GM12878 (cell line): ENCODE measurements around the gene SLC1A6. TPM values are rescaled to one million over a fixed set of nuclear protein-coding genes. Genes with fewer than 3 reads are reported as not detected.
A peak's percentile ranks its signal among the peaks of the same experiment; 100 is the strongest.

Experiments
- ATAC-seq: fragments of 200-7000 bp; cut with Tn5 transposase; 3 replicates; pipeline ENCODE4 v1.9.1; 2020; ENCODE audit warnings: mild to moderate bottlenecking, moderate library complexity
- BruUV-seq: library from RNA; stranded (reverse); fragments of 400-500 nt; replicated peaks from 2 replicates; lab custom pipeline; 2021; lab: Mats Ljungman, UMichigan
- CTCF ChIA-PET: fragments of 300-600 bp; sonication (Branson Sonifier 250); formaldehyde crosslinking; extraction: SDS; loops from one replicate; lab custom pipeline; 2021; ENCODE audit warnings: inconsistent platforms; lab: Yijun Ruan, JAX
- POLR2A ChIA-PET: fragments of 350-600 bp; formaldehyde crosslinking; extraction: SDS; loops from one replicate; lab custom pipeline; 2021; ENCODE audit warnings: inconsistent platforms; lab: Charles Lee
- RAD21 ChIA-PET: fragments of 300-600 bp; sonication (Branson Sonifier 250); formaldehyde crosslinking; loops from one replicate; lab custom pipeline; 2023; ENCODE audit warnings: antibody characterized with exemption; ENCODE audit not compliant: unreplicated experiment; lab: Charles Lee
- SMC1A ChIA-PET: fragments of 300-600 bp; sonication (Branson Sonifier 250); formaldehyde crosslinking; loops from one replicate; lab custom pipeline; 2023; ENCODE audit not compliant: unreplicated experiment, uncharacterized antibody; lab: Charles Lee
- DNase-seq: peaks from one replicate; pipeline ENCODE4 v3.0.0-alpha.2; 2011; ENCODE audit warnings: low read depth, low spot score
- FAIRE-seq: peaks from 3 replicates; lab custom pipeline; 2011; peaks lifted over from hg19 to GRCh38; lab: Jason Lieb, UNC
- H2AFZ ChIP-seq: 2 replicates; pipeline ENCODE4 v1.6.0; 2011; ENCODE audit warnings: low read depth, low read length, control low read depth; ENCODE audit not compliant: control insufficient read depth
- H3K27ac ChIP-seq: 2 replicates; pipeline ENCODE4 v1.5.1; 2011; ENCODE audit warnings: control low read depth; ENCODE audit not compliant: control insufficient read depth, insufficient read depth
- H3K27me3 ChIP-seq, 2 experiments: replicated peaks in 1 of 2; 2 replicates each; pipeline versions ENCODE4 v1.6.0 to v1.6.1; 2011; ENCODE audit warnings: low read length in 1 of 2; ENCODE audit not compliant: control insufficient read depth in 2 of 2, insufficient read depth in 2 of 2
- H3K36me3 ChIP-seq, 2 experiments: 2 replicates each; pipeline ENCODE4 v1.5.1; 2011; ENCODE audit warnings: low read length in 1 of 2; ENCODE audit not compliant: control insufficient read depth in 2 of 2, insufficient read depth in 2 of 2
- H3K4me1 ChIP-seq: 2 replicates; pipeline ENCODE4 v1.6.1; 2011; ENCODE audit warnings: mild to moderate bottlenecking, low read length, moderate library complexity, mixed read lengths; ENCODE audit not compliant: control insufficient read depth, insufficient read depth
- H3K4me2 ChIP-seq: 2 replicates; pipeline ENCODE4 v1.6.0; 2011; ENCODE audit warnings: control low read depth; ENCODE audit not compliant: control insufficient read depth, insufficient read depth
- H3K4me3 ChIP-seq: fragments of 200-600 bp; sonication (generic); 2 replicates; pipeline ENCODE4 v1.5.1; 2016
- H3K79me2 ChIP-seq: 2 replicates; pipeline ENCODE4 v1.6.0; 2011; ENCODE audit warnings: low read length; ENCODE audit not compliant: control insufficient read depth, insufficient read depth
- H3K9ac ChIP-seq: 2 replicates; pipeline ENCODE4 v1.8.0; 2011; ENCODE audit warnings: low read length, control low read depth, mixed read lengths; ENCODE audit not compliant: control insufficient read depth, insufficient read depth
- H3K9me3 ChIP-seq: replicated peaks from 3 replicates; pipeline ENCODE4 v1.5.1; 2011; ENCODE audit warnings: mild to moderate bottlenecking, low read length; ENCODE audit not compliant: control insufficient read depth, insufficient read depth
- H4K20me1 ChIP-seq: 2 replicates; pipeline ENCODE4 v1.6.0; 2011; ENCODE audit not compliant: control insufficient read depth, insufficient read depth
- CBX5 ChIP-seq: sonication (generic); IDR thresholded peaks from 2 replicates; pipeline ENCODE4 v1.6.1; 2016; ENCODE audit warnings: low read depth, moderate library complexity, mild to moderate bottlenecking, inconsistent platforms
- CHD2 ChIP-seq: IDR thresholded peaks from 2 replicates; pipeline ENCODE4 v1.6.1; 2011; ENCODE audit warnings: low read depth, low read length, improper control_type of control experiment, borderline replicate concordance
- CREM ChIP-seq: IDR thresholded peaks from 2 replicates; pipeline ENCODE4 v1.6.1; 2014; ENCODE audit warnings: antibody characterized with exemption, low read depth
- JUNB ChIP-seq: IDR thresholded peaks from 2 replicates; pipeline ENCODE4 v1.6.1; 2016; ENCODE audit warnings: antibody characterized with exemption, mild to moderate bottlenecking
- MTA3 ChIP-seq: IDR thresholded peaks from 2 replicates; pipeline ENCODE4 v1.6.1; 2012; ENCODE audit warnings: low read length, inconsistent platforms, borderline replicate concordance
- NFXL1 ChIP-seq: fragments of 450-650 bp; IDR thresholded peaks from 2 replicates; pipeline ENCODE4 v1.6.1; 2017; ENCODE audit warnings: antibody characterized with exemption, mild to moderate bottlenecking, borderline replicate concordance
- NKRF ChIP-seq: fragments of 450-650 bp; conservative IDR thresholded peaks from 2 replicates; pipeline ENCODE4 v1.6.1; 2017; ENCODE audit warnings: mild to moderate bottlenecking, moderate library complexity
- NR2C1 ChIP-seq: fragments of 450-650 bp; IDR thresholded peaks from 2 replicates; pipeline ENCODE4 v1.6.1; 2017; ENCODE audit warnings: antibody characterized with exemption, mild to moderate bottlenecking, moderate library complexity
- PAX5 ChIP-seq: IDR thresholded peaks from 2 replicates; pipeline ENCODE4 v1.6.1; 2011; ENCODE audit warnings: low read depth, low read length, borderline replicate concordance
- RCOR1 ChIP-seq: conservative IDR thresholded peaks from 2 replicates; pipeline ENCODE4 v1.6.1; 2012; ENCODE audit warnings: low read depth, low read length, improper control_type of control experiment
- RFX5 ChIP-seq: IDR thresholded peaks from 2 replicates; pipeline ENCODE4 v1.6.1; 2011; ENCODE audit warnings: low read depth, low read length, improper control_type of control experiment
- RUNX3 ChIP-seq: IDR thresholded peaks from 2 replicates; pipeline ENCODE4 v1.6.1; 2012; ENCODE audit warnings: low read length, inconsistent platforms
- SIX5 ChIP-seq: IDR thresholded peaks from 2 replicates; pipeline ENCODE4 v1.6.1; 2011; ENCODE audit warnings: mild to moderate bottlenecking, low read depth, low read length, moderate library complexity; ENCODE audit not compliant: severe bottlenecking
- SMARCA5 ChIP-seq: fragments of 450-650 bp; IDR thresholded peaks from 2 replicates; pipeline ENCODE4 v1.6.1; 2017; ENCODE audit warnings: mild to moderate bottlenecking
- SP1 ChIP-seq: IDR thresholded peaks from one replicate; pipeline ENCODE4 v1.6.1; 2011; ENCODE audit warnings: low read depth, low read length
- SREBF1 ChIP-seq: IDR thresholded peaks from 2 replicates; pipeline ENCODE4 v1.6.1; 2012; ENCODE audit warnings: mild to moderate bottlenecking, low read length
- STAT1 ChIP-seq: fragments of 450-650 bp; conservative IDR thresholded peaks from 2 replicates; pipeline ENCODE4 v1.6.1; 2014; ENCODE audit warnings: antibody characterized with exemption, mild to moderate bottlenecking
- YY1 ChIP-seq: IDR thresholded peaks from 2 replicates; pipeline ENCODE4 v1.6.1; 2011; ENCODE audit warnings: low read depth, mild to moderate bottlenecking, low read length
- ZBED1 ChIP-seq: IDR thresholded peaks from 2 replicates; pipeline ENCODE4 v1.6.1; 2016; ENCODE audit warnings: borderline replicate concordance
- ZSCAN29 ChIP-seq: fragments of 450-650 bp; IDR thresholded peaks from 2 replicates; pipeline ENCODE4 v1.6.1; 2017; ENCODE audit warnings: mild to moderate bottlenecking, moderate library complexity
- WGBS: methylation state at CpG from one replicate; pipeline ENCODE4 v1.1.6; 2016; ENCODE audit warnings: low lambda C conversion rate; ENCODE audit not compliant: insufficient replicate concordance, insufficient coverage; ENCODE audit errors: missing lambda C conversion rate; 5-methylcytosine and 5-hydroxymethylcytosine counted together
- in situ Hi-C: fragments of 300-500 bp; cut with MboI; formaldehyde crosslinking; loops from 9 replicates; pipeline ENCODE4 v1.14.3; 2018; ENCODE audit warnings: mixed read lengths
- intact Hi-C: fragments of 100-400 bp; cut with micrococcal nuclease; formaldehyde crosslinking; loops from one replicate; pipeline ENCODE4 v1.14.2; 2022; ENCODE audit not compliant: unreplicated experiment
- polyA plus RNA-seq, 11 experiments: library from polyadenylated mRNA; depleted of rRNA in 4 of 11; unstranded in 6 of 11; stranded (reverse) in 5 of 11; fragments of >200 nt; fragmentation: Nextera tagmentation in 4 of 11; fragmentation: Illumina TruSeq in 1 of 11; extraction: Ambion mirVana in 4 of 11; extraction: Trizol in 1 of 11; gene quantifications; 1 replicate in 1 of 11; 2 replicates in 10 of 11; pipeline versions ENCODE4 v1.2.1 to v1.2.3, GENCODE V29; 2011 to 2016; ENCODE audit warnings: inconsistent platforms in 2 of 11, missing spikeins in 2 of 11, low read depth in 1 of 11
- total RNA-seq, 4 experiments: library from RNA; depleted of rRNA in 3 of 4; stranded (reverse); fragments of >200 nt in 3 of 4; fragmentation: Illumina TruSeq in 1 of 4; extraction: Trizol in 1 of 4; gene quantifications; 2 replicates each; pipeline versions ENCODE4 v1.2.1 to v1.2.3, GENCODE V29; 2013 to 2021

Gene SLC1A6
- total and polyA plus RNA-seq, 10 of the 15 experiments (the other 5 are each of a cell fraction or from before 2014, with no cell fraction given), result 0.06 TPM; not detected in 9

GRCh38 chr19:14959263-14959662, 20.4 kb downstream of the SLC1A6 start:
- peaks cover 2% of the 10 kb centered on the region; the same call in 2 of the 3 replicates for H3K9me3 ChIP-seq
- H3K4me1 ChIP-seq, result no peaks in the 10 kb centered on the region
- no peak overlapping the region for H3K4me3 ChIP-seq
- ChIA-PET CTCF (interaction anchor here (1.0 kb wide), 1 partner anchor 15 kb away, joined by 3 read pairs; no protein-coding TSS in a partner anchor), RAD21 (no interaction called here), POLR2A (no interaction called here), SMC1A (no interaction called here)
- peak; percentile 60; the same call in 1 of the 2 replicates for TF ChIP-seq CBX5
- no peak for TF ChIP-seq SIX5
- no peak for ATAC-seq
- H3K9ac ChIP-seq, result no peak overlapping the region
- intact Hi-C loops (no loop called here), in situ Hi-C loops (no loop called here)
- H2AFZ ChIP-seq, result no peak overlapping the region
- no peak for FAIRE-seq
- H4K20me1 ChIP-seq, result no peaks in the 10 kb centered on the region
- no peak overlapping the region for H3K4me2 ChIP-seq
- BruUV-seq, result no TSS peak
- H3K79me2 ChIP-seq, result no peaks in the 10 kb centered on the region
- no peak overlapping the region for H3K27ac ChIP-seq
- no peak for DNase-seq
- 10% methylated on average over 1 of the region's 1 CpG for WGBS
- no peaks in the 10 kb centered on the region for H3K36me3 ChIP-seq
- H3K27me3 ChIP-seq, result no peaks in the 10 kb centered on the region

- Histone ChIP-seq H3K9me3 (peaks cover 2% of the 10 kb centered on the region; the same call in 2 of the 3 replicates), H3K79me2 (no peaks in the 10 kb centered on the region), H3K27me3 (no peaks in the 10 kb centered on the region), H2AFZ (no peak overlapping the region), H3K4me3 (no peak overlapping the region), H3K9ac (no peak overlapping the region), H3K4me2 (no peak overlapping the region), H4K20me1 (no peaks in the 10 kb centered on the region), H3K36me3 (no peaks in the 10 kb centered on the region), H3K4me1 (no peaks in the 10 kb centered on the region), H3K27ac (no peak overlapping the region)
- CTCF ChIA-PET, result no interaction called here
- FAIRE-seq, result no peak
- intact Hi-C loops (no loop called here), in situ Hi-C loops (no loop called here)
- POLR2A ChIA-PET, result no interaction called here
- 29% methylated on average over 3 of the region's 3 CpGs for WGBS
- ATAC-seq, result no peak
- SMC1A ChIA-PET, result interaction anchor here (0.6 kb wide), 1 partner anchor 305 kb away, joined by 3 read pairs; no protein-coding TSS in a partner anchor
- DNase-seq, result no peak
- BruUV-seq, result no TSS peak
- RAD21 ChIA-PET, result no interaction called here
- TF ChIP-seq NKRF (no peak), SREBF1 (no peak), NR2C1 (no peak), ZBED1 (no peak), STAT1 (no peak), NFXL1 (no peak), JUNB (no peak), SP1 (no peak), ZSCAN29 (no peak), CREM (no peak), YY1 (no peak), MTA3 (no peak), RUNX3 (no peak), RFX5 (no peak), RCOR1 (no peak), CHD2 (no peak), SMARCA5 (no peak), PAX5 (no peak)
Measured at GRCh38 chr19:14957464-14957863, 22.2 kb downstream of the SLC1A6 start.
